ENCODE data around the gene TMEM151A.
"Not testable (repeated sequence)": the region's sequence is repeated elsewhere in the genome, so short reads cannot be mapped to it uniquely, and the experiment has no call there.

Gene TMEM151A

GRCh38 chr11:66309475-66309874 lies 17.8 kb downstream of the TMEM151A start:
- no peak for DNase-seq (ENCODE audit: low read depth, low spot score)

DNA sequence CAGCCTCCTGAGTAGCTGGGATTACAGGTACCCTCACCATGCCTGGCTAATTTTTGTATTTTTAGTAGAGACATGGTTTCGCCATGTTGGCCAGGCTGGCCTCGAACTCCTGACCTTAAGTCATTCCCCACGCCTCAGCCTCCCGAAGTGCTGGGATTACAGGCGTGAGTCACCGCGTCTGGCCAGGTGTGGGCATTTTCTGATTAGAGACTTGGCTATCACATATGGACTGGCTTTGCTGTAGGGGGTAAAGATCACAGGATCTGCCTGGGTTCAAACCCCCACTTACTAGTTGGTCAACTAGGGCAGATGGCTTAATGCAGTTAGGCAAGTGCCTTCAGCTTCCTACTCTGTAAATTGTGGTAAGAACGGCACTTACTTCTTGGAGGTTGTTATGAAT lies 18.6 kb downstream of the TMEM151A start:
- no peak for DNase-seq (ENCODE audit: low read depth, low spot score)

DNA sequence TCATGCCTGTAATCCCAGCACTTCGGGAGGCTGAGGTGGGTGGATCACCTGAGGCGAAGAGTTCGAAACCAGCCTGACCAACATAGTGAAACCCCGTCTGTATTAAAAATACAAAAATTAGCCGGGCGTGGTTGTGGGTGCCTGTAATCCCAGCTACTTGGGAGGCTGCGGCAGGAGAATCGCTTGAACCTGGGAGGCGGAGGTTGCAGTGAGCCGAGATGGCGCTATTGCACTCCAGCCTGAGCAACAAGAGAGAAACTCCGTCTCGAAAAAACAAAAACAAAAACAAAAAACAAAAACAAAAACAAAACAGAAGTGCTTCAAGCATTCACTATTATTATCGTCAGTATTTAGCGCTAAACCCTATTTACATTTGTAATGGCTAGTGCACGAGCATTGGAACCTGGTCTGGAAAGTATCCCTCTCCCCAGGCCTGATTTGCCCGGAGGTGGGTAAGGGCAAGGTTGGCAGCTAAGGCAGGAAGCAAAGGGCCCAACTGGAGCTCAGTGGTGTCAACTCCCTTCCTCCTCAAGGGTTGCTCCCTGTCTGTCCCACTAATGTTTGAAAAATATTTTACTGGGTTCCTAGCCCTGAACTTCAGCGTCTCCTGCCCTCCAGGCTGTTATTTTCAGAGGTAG lies 19.2 kb downstream of the TMEM151A start:
- not testable (repeated sequence) for DNase-seq (ENCODE audit: low read depth, low spot score)

DNA sequence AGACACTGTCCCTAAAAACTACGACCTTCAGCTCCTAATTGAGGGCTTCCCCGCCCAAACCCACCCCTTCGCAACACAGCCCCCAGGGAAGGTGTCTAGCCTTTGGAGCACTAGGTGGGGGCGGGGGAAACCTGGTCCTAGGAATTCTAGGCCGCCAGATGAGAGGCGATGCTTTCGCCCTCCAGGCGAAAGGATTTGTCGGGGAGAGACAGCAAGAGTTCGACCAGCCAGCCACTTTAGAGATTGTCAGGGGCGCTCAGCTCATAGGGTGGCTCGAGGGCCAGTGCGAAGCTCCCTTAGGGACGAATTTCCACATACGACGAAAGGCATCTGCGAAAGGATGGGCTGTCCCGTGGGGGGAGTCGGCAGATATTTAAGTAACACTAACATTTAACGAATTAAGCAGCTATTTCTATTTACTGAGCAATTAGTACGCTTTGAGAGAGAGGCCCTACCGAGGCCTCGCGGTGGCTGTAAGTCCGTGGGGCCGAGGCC lies 19.8 kb downstream of the TMEM151A start:
- no peak for DNase-seq (ENCODE audit: low read depth, low spot score)

DNA sequence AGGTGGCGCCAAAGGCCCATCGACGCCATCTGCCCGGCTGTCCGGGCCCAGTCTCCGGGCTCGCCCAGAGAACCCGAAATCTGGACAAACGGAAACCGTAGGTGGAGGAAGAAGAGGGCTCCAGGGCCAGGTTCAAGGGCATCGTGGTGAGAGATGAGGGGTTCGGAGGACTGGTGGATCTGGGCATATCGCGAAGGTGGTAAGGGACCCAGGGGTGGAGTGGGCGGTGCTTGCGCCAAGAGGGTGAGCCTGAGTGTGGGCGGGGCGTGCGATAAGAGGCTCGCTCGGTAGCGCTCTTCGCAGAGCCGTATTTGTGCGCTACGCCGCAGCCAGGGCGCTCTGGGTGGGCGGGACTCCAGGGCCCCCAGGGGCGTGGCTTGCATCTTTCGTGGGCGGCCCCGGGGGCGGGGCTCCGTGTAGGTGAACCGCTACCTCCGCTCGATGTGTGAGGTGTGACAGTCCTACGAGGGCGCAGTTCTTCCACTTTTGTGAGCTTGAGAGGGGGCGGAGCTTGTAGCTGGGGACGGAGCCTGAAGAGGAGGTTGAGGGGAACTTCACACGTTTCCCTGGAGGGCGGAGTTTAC lies 20.4 kb downstream of the TMEM151A start:
- no peak for DNase-seq (ENCODE audit: low read depth, low spot score)

- DNase-seq (ENCODE audit: low read depth, low spot score), result peak; percentile 99
These were observed 21.0 kb downstream of the TMEM151A start for GRCh38 chr11:66312549-66313320.

GRCh38 chr11:66313321-66314185 lies 21.9 kb downstream of the TMEM151A start:
- DNase-seq (ENCODE audit: low read depth, low spot score), result no peak

- no peak for DNase-seq (ENCODE audit: low read depth, low spot score)
These were observed 22.4 kb downstream of the TMEM151A start for GRCh38 chr11:66314186-66314501.

DNA sequence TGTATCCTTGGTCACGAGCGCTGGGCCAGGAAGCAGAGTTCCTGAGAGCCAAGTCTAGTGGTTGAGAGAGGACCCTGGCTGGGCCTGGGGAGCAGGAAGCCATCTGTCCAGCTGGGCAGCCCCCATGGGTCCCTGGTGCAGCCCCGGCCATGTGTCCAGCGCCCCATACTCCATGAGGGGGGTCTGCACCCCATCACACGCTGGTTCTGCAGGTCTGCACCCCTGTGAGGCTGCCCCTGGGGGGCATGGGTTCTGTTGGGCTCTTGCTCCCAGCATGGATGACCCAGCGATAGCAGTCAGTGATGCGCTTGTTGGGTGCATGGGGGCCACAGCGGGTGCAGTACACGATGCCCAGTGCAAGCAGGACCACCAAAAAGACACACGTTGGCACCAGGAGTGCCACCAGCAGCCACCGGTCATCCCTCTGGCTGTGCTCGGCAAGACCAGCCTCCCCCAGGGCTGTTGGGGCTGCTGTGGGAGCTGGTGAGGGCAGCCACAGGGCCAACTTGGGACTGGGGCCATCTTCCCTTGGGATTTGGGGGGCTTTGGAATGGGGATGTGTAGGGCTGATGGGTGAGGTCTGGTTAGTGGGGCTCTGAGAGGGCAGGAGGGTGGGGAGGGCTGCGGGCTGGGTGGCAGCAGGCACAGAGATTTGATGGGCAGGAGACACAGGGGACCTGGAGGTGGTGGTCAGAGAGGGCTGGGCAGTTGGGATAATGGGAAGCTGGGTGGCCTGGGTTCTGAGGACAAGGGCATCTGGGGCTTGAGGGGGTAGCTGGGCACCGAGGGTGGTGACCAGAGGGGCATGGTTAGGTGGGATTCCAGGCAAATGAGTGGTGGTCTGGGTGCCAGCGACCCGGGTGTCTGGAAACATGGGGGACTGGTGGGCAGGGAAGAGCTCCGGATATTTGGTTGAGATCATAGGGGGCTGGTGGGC lies 23.1 kb downstream of the TMEM151A start:
- DNase-seq (ENCODE audit: low read depth, low spot score), result no peak

- no peak for DNase-seq (ENCODE audit: low read depth, low spot score)
These were observed 23.8 kb downstream of the TMEM151A start for GRCh38 chr11:66315498-66315885.

DNA sequence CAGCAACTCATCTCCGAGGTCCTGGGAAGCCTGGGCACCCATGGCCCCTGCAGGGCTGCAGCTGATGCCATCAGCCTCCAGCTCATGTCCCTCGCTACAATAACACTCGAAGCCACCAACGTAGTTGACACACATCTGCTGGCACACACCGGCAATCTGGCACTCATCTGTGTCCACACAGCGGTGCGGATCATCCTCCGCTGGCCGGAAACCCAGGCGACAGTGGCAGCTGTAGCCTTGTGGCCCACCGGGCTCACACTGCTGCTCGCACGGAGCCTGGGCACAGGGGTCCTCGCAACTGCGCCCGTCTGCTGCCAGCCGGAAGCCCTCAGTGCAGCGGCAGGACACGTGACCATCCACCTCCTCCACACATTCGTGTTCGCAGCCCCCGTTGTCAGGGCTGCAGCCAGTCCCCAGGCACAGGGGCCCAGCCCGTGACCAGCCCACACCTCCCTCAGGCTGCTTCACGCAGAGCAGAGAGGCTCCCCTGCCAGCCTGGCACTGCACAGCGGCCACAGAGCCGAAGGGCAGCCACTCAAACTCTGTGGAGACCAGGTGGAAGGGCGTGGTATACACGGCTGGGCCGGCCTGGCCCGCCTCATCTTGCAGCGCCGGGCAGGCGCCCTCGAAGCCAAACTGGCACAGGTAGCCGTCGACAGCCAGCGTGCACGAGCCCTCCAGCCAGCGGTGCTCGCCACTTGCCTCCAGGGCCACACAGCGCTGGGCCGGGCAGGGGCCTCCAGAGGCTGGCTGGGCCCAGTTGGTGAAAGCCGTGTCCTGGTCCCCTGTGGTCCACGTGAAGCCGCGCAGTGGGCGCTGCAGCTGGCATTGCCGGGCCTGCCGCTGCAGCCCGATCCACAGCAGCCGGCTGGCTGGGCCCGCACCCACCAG lies 24.5 kb downstream of the TMEM151A start:
- no peak for DNase-seq (ENCODE audit: low read depth, low spot score)

DNA sequence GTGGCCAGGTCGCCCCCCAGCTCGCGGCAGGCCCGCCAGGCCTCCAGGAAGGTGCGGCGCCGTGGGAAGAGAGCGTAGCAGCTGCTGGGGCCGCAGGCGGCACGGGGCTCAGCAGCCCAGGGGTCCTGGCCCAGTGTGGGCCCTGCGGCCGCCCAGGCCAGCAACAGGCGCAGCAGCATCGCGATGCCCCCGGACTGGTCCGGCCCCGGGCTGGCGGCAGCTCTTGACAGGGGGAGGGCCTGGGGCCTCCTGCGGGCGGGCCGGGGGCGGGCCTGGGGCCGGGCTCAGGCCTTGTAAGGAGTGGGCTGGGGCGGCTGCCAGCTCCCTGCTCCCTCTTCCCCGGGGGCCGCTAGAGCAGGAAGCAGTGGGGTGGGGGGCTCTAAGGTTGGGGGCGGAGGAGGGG lies 25.2 kb downstream of the TMEM151A start, which contains the start of gene CD248:
Gene CD248 (minus strand): TSS at position 196 of the 403 bp plus-strand sequence. CDS start 17 bp downstream, at position 179.
- DNase-seq (ENCODE audit: low read depth, low spot score), result no peak

DNA sequence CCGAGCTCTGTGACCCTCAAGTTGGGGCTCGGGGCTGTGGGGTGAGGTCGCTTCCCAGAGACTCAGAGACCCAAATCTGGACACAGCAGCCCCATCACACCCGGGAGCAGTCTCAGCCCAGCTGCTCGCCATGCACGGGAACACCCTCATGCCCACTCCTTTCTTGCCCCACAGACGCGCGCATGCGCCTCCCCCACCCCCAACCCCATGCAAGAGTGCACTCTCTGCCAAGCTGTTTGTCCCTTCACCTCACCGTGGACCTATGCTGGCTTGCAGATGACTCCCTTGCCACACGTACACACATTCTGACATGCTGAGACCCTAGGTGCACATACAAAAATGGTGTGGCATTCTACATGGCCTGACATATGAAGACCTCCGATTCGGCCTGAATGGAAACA lies 25.6 kb downstream of the TMEM151A start:
- peak; percentile 59 for DNase-seq (ENCODE audit: low read depth, low spot score)

DNA sequence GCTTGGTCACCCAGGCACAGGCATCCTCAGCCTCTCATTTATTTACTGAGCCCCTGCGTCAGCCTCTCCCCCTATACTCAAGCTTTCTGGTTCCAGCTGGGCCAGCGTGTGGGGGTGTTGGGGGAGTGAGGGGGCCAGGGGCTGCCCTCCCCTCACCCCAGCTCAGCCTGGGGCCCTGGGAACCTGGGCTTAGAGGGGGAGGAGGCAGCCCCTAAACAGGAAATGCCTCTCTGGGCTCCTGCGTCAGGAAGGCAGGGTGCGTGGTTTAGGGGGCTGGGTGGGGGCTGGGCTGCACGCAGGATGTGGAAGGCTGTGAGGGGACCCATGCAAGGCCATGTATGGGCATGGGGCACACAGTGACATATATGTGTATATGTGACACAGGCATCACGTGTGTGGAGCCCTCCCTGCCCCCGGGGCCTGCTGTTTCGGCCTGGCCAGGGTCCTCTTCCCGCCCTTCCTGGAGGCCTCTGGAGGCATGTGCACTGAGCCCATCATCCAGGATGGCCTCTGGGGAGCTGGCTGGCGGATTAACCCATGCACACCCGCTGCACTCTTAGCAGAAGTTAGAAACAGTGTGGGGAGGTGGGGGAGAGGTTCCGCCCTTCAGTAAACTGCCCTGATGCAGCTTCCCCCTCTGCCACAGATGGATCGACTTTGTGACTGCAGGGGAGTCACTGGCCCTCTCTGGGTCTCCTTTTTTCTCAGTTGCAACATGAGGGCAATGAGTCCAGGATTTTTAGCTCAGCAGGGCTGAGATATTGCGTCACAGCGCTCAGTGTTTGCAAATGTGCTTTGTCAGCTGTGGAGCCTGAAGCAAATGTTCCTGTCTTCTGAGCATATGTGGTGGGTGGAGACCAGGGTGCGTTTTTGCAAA lies 26.3 kb downstream of the TMEM151A start:
- peak; percentile 85 for DNase-seq (ENCODE audit: low read depth, low spot score)

GRCh38 chr11:66318600-66318970 lies 26.9 kb downstream of the TMEM151A start:
- no peak for DNase-seq (ENCODE audit: low read depth, low spot score)

DNA sequence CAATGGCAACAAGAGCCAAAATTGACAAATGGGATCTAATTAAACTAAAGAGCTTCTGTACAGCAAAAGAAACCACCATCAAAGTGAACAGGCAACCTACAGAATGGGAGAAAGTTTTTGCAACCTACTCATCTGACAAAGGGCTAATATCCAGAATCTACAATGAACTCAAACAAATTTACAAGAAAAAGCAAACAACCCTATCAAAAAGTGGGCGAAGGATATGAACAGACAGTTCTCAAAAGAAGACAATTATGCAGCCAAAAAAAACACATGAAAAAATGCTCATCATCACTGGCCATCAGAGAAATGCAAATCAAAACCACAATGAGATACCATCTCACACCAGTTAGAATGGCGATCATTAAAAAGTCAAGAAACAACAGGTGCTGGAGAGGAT lies 28.6 kb downstream of the TMEM151A start:
- not testable (repeated sequence) for DNase-seq (ENCODE audit: low read depth, low spot score)

GRCh38 chr11:66320748-66321147 lies 29.1 kb downstream of the TMEM151A start:
- DNase-seq (ENCODE audit: low read depth, low spot score), result not testable (repeated sequence)

DNA sequence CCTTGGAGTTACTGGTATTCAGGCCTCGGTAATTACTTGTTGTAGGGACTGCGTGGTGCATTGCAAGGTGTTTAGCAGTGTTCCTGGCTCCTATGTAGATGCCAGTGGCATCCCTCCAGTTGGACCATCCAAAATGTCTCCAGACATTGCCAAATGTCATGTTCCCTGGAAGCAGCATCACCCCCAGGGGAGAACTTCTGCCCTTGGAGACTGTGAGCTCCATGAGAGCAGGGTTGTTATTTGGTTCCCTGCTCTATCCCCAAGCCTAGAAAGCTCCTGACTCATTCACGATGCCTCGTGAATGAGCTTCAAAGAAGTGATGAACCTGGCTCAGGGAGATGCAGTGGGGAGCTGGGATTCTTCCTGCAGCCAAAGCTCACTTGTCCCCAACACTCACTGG lies 29.9 kb downstream of the TMEM151A start:
- DNase-seq (ENCODE audit: low read depth, low spot score), result no peak
